HUES6 (cell line): Measurements from ENCODE around the gene TULP3.

Experiments used
- H3K27ac ChIP-seq: 2 replicates; pipeline ENCODE4 v1.7.0; 2013; ENCODE audit warnings: low read depth, mild to moderate bottlenecking, low read length, inconsistent platforms
- H3K27me3 ChIP-seq: 2 replicates; pipeline ENCODE4 v1.6.1; 2013; ENCODE audit warnings: low read length; ENCODE audit not compliant: control insufficient read depth, insufficient read depth
- H3K36me3 ChIP-seq: 2 replicates; pipeline ENCODE4 v1.6.1; 2013; ENCODE audit warnings: low read length; ENCODE audit not compliant: control insufficient read depth, insufficient read depth
- H3K4me1 ChIP-seq: 2 replicates; pipeline ENCODE4 v1.6.1; 2013; ENCODE audit warnings: low read length; ENCODE audit not compliant: control insufficient read depth, insufficient read depth
- H3K4me3 ChIP-seq: 2 replicates; pipeline ENCODE4 v1.5.1; 2013; ENCODE audit warnings: low read depth, low read length
- H3K9ac ChIP-seq: one replicate; pipeline ENCODE4 v1.6.1; 2013; ENCODE audit warnings: mild to moderate bottlenecking, low read length
- H3K9me3 ChIP-seq: 2 replicates; pipeline ENCODE4 v1.6.1; 2013; ENCODE audit warnings: low read depth, low read length; ENCODE audit not compliant: control insufficient read depth, insufficient read depth

The TULP3 gene

GRCh38 chr12:2958432-2959191, 67.9 kb downstream of the TULP3 start:
- no peaks in the 10 kb centered on the region for H3K9me3 ChIP-seq
- peak overlapping the region; percentile 83 for H3K9ac ChIP-seq
- H3K27ac ChIP-seq: peak overlapping the region; percentile 14; the same call in 1 of the 2 replicates
- peaks cover 34% of the 10 kb centered on the region for H3K4me1 ChIP-seq
- no peaks in the 10 kb centered on the region for H3K36me3 ChIP-seq
- no peaks in the 10 kb centered on the region for H3K27me3 ChIP-seq
- peak overlapping the region; percentile 68 for H3K4me3 ChIP-seq

GRCh38 chr12:2959192-2959504, 68.5 kb downstream of the TULP3 start, which contains the start of gene TEAD4:
Gene TEAD4 (plus strand): TSS chr12:2959397.
- Histone ChIP-seq H3K27me3 (no peaks in the 10 kb centered on the region), H3K9ac (peak within 1 kb of the TSS; percentile 98), H3K4me3 (peak within 1 kb of the TSS; percentile 68), H3K36me3 (no peaks in the 10 kb centered on the region), H3K27ac (peak within 1 kb of the TSS; percentile 85; the same call in 1 of the 2 replicates), H3K9me3 (no peaks in the 10 kb centered on the region), H3K4me1 (peaks cover 37% of the 10 kb centered on the region)

- Histone ChIP-seq H3K27me3 (no peaks in the 10 kb centered on the region), H3K4me3 (peak overlapping the region; percentile 68), H3K9me3 (no peaks in the 10 kb centered on the region), H3K4me1 (peaks cover 41% of the 10 kb centered on the region), H3K27ac (peak overlapping the region; percentile 85; the same call in 1 of the 2 replicates), H3K9ac (peak overlapping the region; percentile 98), H3K36me3 (peaks cover under 1% of the 10 kb centered on the region; the same call in 1 of the 2 replicates)
Measured at GRCh38 chr12:2959505-2960389, 69.1 kb downstream of the TULP3 start.

- Histone ChIP-seq H3K9ac (peak overlapping the region; percentile 98), H3K4me3 (peak overlapping the region; percentile 68), H3K27ac (no peak overlapping the region; the same call in 1 of the 2 replicates), H3K27me3 (no peaks in the 10 kb centered on the region), H3K36me3 (peaks cover 5% of the 10 kb centered on the region; the same call in 1 of the 2 replicates), H3K9me3 (no peaks in the 10 kb centered on the region), H3K4me1 (peaks cover 44% of the 10 kb centered on the region)
Measured at GRCh38 chr12:2960390-2960956, 69.8 kb downstream of the TULP3 start.

GRCh38 chr12:2960996-2961616, 70.4 kb downstream of the TULP3 start:
- Histone ChIP-seq H3K27me3 (no peaks in the 10 kb centered on the region), H3K27ac (no peak overlapping the region), H3K9ac (peak overlapping the region; percentile 98), H3K4me3 (peak overlapping the region; percentile 68), H3K4me1 (peaks cover 44% of the 10 kb centered on the region), H3K36me3 (peaks cover 8% of the 10 kb centered on the region), H3K9me3 (no peaks in the 10 kb centered on the region)

GRCh38 chr12:2961705-2962104, 71.0 kb downstream of the TULP3 start:
- Histone ChIP-seq H3K9ac (peak overlapping the region; percentile 98), H3K27me3 (no peaks in the 10 kb centered on the region), H3K4me3 (peak overlapping the region; percentile 68), H3K4me1 (peaks cover 44% of the 10 kb centered on the region), H3K9me3 (no peaks in the 10 kb centered on the region), H3K27ac (no peak overlapping the region), H3K36me3 (peaks cover 9% of the 10 kb centered on the region)

- Histone ChIP-seq H3K9ac (peak overlapping the region; percentile 76), H3K36me3 (peaks cover 16% of the 10 kb centered on the region), H3K4me1 (peaks cover 33% of the 10 kb centered on the region), H3K27me3 (no peaks in the 10 kb centered on the region), H3K27ac (peak overlapping the region; percentile 94), H3K4me3 (peak overlapping the region; percentile 51), H3K9me3 (no peaks in the 10 kb centered on the region)
Measured at GRCh38 chr12:2963154-2963759, 72.6 kb downstream of the TULP3 start.

- H3K9ac ChIP-seq: peak overlapping the region; percentile 91
- H3K36me3 ChIP-seq: peaks cover 19% of the 10 kb centered on the region
- no peaks in the 10 kb centered on the region for H3K27me3 ChIP-seq
- no peaks in the 10 kb centered on the region for H3K9me3 ChIP-seq
- H3K27ac ChIP-seq: peak overlapping the region; percentile 94
- H3K4me1 ChIP-seq: peaks cover 31% of the 10 kb centered on the region
- peak overlapping the region; percentile 51 for H3K4me3 ChIP-seq
Measured at GRCh38 chr12:2963760-2964292, 73.1 kb downstream of the TULP3 start.

GRCh38 chr12:2967651-2968050, 77.0 kb downstream of the TULP3 start:
- Histone ChIP-seq H3K4me1 (peaks cover 20% of the 10 kb centered on the region), H3K9me3 (no peaks in the 10 kb centered on the region), H3K9ac (no peak overlapping the region), H3K4me3 (no peak overlapping the region), H3K27me3 (no peaks in the 10 kb centered on the region), H3K27ac (no peak overlapping the region), H3K36me3 (peaks cover 41% of the 10 kb centered on the region)

- no peak overlapping the region for H3K9ac ChIP-seq
- peaks cover 10% of the 10 kb centered on the region; the same call in 1 of the 2 replicates for H3K4me1 ChIP-seq
- H3K27me3 ChIP-seq: no peaks in the 10 kb centered on the region
- H3K27ac ChIP-seq: no peak overlapping the region
- no peak overlapping the region for H3K4me3 ChIP-seq
- no peaks in the 10 kb centered on the region for H3K9me3 ChIP-seq
- peaks cover 41% of the 10 kb centered on the region for H3K36me3 ChIP-seq
Measured at GRCh38 chr12:2970744-2971143, 80.1 kb downstream of the TULP3 start.
